Measurements from ENCODE around the gene AUTS2.

The AUTS2 gene

GRCh38 chr7:69907720-69908119 lies 309.4 kb downstream of the AUTS2 start:
- TF ChIP-seq CTCF (IDR thresholded peaks at IDR 0.05; ENCODE audit: insufficient read depth, low read depth, low read length, missing control alignments): no peak
- no peak for DNase-seq (ENCODE audit: low read depth)
- H3K4me3 ChIP-seq (ENCODE audit: low read depth, low read length): no peak overlapping the region

GRCh38 chr7:69908454-69908853 lies 310.2 kb downstream of the AUTS2 start:
- TF ChIP-seq CTCF (IDR thresholded peaks at IDR 0.05; ENCODE audit: insufficient read depth, low read depth, low read length, missing control alignments): no peak
- DNase-seq (ENCODE audit: low read depth): no peak
- no peak overlapping the region for H3K4me3 ChIP-seq (ENCODE audit: low read depth, low read length)

- no peak for TF ChIP-seq CTCF (IDR thresholded peaks at IDR 0.05; ENCODE audit: insufficient read depth, low read depth, low read length, missing control alignments)
- no peak for DNase-seq (ENCODE audit: low read depth)
- H3K4me3 ChIP-seq (ENCODE audit: low read depth, low read length): no peak overlapping the region
These were observed 311.9 kb downstream of the AUTS2 start for GRCh38 chr7:69910150-69910549.

- no peak overlapping the region for H3K4me3 ChIP-seq (ENCODE audit: low read depth, low read length)
- TF ChIP-seq CTCF (IDR thresholded peaks at IDR 0.05; ENCODE audit: insufficient read depth, low read depth, low read length, missing control alignments): no peak
- no peak for DNase-seq (ENCODE audit: low read depth)
These were observed 313.1 kb downstream of the AUTS2 start for GRCh38 chr7:69911337-69911736.

GRCh38 chr7:69912141-69912540 lies 313.9 kb downstream of the AUTS2 start:
- no peak for TF ChIP-seq CTCF (IDR thresholded peaks at IDR 0.05; ENCODE audit: insufficient read depth, low read depth, low read length, missing control alignments)
- no peak overlapping the region for H3K4me3 ChIP-seq (ENCODE audit: low read depth, low read length)
- no peak for DNase-seq (ENCODE audit: low read depth)

- DNase-seq (ENCODE audit: low read depth): no peak
- no peak overlapping the region for H3K4me3 ChIP-seq (ENCODE audit: low read depth, low read length)
- no peak for TF ChIP-seq CTCF (IDR thresholded peaks at IDR 0.05; ENCODE audit: insufficient read depth, low read depth, low read length, missing control alignments)
These were observed 314.6 kb downstream of the AUTS2 start for GRCh38 chr7:69912846-69913245.

- no peak for TF ChIP-seq CTCF (IDR thresholded peaks at IDR 0.05; ENCODE audit: insufficient read depth, low read depth, low read length, missing control alignments)
- DNase-seq (ENCODE audit: low read depth): no peak
- H3K4me3 ChIP-seq (ENCODE audit: low read depth, low read length): no peak overlapping the region
These were observed 321.3 kb downstream of the AUTS2 start for GRCh38 chr7:69919426-69920111.
